Breast epithelium (tissue), 4 donors: ENCODE data around the gene IL13RA1. TPM values are rescaled to one million over a fixed set of nuclear protein-coding genes. Genes with fewer than 3 reads are reported as not detected.

Experiments
- DNase-seq, 2 donors: peaks; one replicate each; pipeline ENCODE4 v3.0.0-alpha.2; 2019; ENCODE audit warnings: low spot score in 2 of 2
- H3K27ac ChIP-seq, 2 donors: fragments of 200-600 bp; sonication (generic) in 1 of 2; one replicate each; pipeline ENCODE4 v1.5.1; 2016 to 2019; ENCODE audit warnings: mild to moderate bottlenecking in 1 of 2
- H3K27me3 ChIP-seq, 2 donors: fragments of 200-600 bp; sonication (generic) in 1 of 2; one replicate each; pipeline versions ENCODE4 v1.5.1 to v1.6.0; 2017 to 2019; ENCODE audit warnings: control low read depth in 1 of 2, mild to moderate bottlenecking in 1 of 2
- H3K36me3 ChIP-seq: fragments of 200-600 bp; one replicate; pipeline ENCODE4 v1.5.1; 2019
- H3K4me1 ChIP-seq, 2 donors: fragments of 200-600 bp; sonication (generic); one replicate each; pipeline ENCODE4 v1.5.1; 2016 to 2019; ENCODE audit warnings: control low read depth in 1 of 2
- H3K4me3 ChIP-seq, 3 donors: fragments of 200-600 bp; sonication (generic); 1 replicate in 2 of 3; 2 replicates in 1 of 3; pipeline ENCODE4 v1.5.1; 2016 to 2019; ENCODE audit warnings: mild to moderate bottlenecking in 3 of 3, moderate library complexity in 2 of 3
- H3K9me3 ChIP-seq, 2 donors: fragments of 200-600 bp; sonication (generic) in 1 of 2; one replicate each; pipeline ENCODE4 v1.5.1; 2016 to 2019; ENCODE audit warnings: control low read depth in 1 of 2
- CTCF ChIP-seq, 3 donors: fragments of 450-650 bp; IDR thresholded peaks; one replicate each; pipeline ENCODE4 v1.5.1; 2016 to 2017; ENCODE audit warnings: antibody characterized with exemption in 3 of 3, mild to moderate bottlenecking in 3 of 3, moderate library complexity in 3 of 3
- POLR2A ChIP-seq: fragments of 450-650 bp; IDR thresholded peaks from one replicate; pipeline ENCODE4 v1.6.1; 2016; ENCODE audit warnings: antibody characterized with exemption, mild to moderate bottlenecking, moderate library complexity
- POLR2AphosphoS5 ChIP-seq, 3 donors: sonication (generic); formaldehyde crosslinking; IDR thresholded peaks; one replicate each; pipeline ENCODE4 v1.6.1; 2017; ENCODE audit warnings: antibody characterized with exemption in 3 of 3
- intact Hi-C: fragments of 100-400 bp; cut with DNase I; formaldehyde crosslinking; loops from one replicate; pipeline ENCODE4 v1.15.1; 2023; ENCODE audit warnings: low total_unique reads
- total RNA-seq, 3 donors: library from RNA; depleted of rRNA; stranded (reverse); fragments of >200 nt; gene quantifications; one replicate each; pipeline ENCODE4 v1.1.0, GENCODE V29; 2016

Gene IL13RA1
- total RNA-seq, 3 donors from 2014 or later, result 71.4 to 80.8 (median 77.4) TPM

DNA sequence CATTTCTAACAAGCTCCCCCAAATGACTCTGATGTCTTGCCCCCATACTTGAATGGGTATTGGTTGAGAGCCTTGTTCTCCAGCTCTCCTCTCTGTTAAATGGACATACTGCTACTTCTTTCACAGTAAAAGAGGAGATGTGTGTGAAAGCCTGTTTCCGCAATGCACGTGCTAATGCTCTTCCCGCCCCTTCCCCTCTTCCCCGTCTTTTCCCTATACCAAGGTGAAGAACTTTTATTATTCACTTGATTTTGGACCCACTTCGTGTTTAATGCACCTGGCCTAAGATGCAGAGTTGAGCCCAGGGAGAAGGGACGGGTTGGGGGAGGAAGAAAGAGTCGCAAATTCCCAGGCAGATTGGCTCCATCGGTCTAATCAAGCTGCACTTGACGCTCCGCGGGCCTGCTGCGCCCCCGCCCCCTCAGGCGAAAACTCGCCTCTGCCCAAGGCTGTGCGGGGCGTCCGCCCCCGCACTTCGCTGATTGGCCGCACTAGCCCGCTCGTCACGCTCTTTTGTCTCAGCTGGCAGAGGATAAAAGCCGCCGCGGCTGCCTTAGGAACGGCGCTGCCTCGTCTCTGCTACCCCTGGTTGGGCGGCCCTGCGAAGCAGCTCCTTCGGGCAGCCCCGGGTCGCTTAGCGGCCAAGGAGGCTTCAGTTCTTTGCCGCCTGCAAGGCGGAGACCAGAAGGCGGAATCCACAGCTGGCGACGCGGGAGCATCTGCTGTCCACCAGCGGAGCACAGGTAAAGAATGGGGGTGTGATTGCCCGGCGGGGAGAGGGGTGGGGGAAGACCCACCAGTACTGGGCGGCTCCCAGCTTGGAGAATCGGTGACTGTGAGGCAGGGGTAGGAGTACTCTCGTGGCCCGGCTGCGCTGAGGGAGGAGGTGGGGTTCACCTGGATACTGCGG is 96.1 kb downstream of the IL13RA1 start, which contains the start of gene ZCCHC12:
Gene ZCCHC12 (plus strand): TSS at position 562 of the 910 bp plus-strand sequence. CDS start 1,421 bp downstream, outside the sequence.
- peaks cover 0 to 61% of the 10 kb centered on the region in 2 donors for H3K27me3 ChIP-seq
- no peak for DNase-seq
- H3K9me3 ChIP-seq, result peaks cover 0 to 7% of the 10 kb centered on the region in 2 donors
- intact Hi-C loops, result no loop called here
- TF ChIP-seq POLR2AphosphoS5 (IDR thresholded peaks at IDR 0.05) (no peak), POLR2A (no peak), CTCF (IDR thresholded peaks at IDR 0.05) (no peak)
- no peak within 1 kb of the TSS for H3K27ac ChIP-seq
- no peaks in the 10 kb centered on the region for H3K4me1 ChIP-seq
- H3K36me3 ChIP-seq, result no peaks in the 10 kb centered on the region
- H3K4me3 ChIP-seq, result peak within 1 kb of the TSS; percentile 11 to 60 (median 37)

DNA sequence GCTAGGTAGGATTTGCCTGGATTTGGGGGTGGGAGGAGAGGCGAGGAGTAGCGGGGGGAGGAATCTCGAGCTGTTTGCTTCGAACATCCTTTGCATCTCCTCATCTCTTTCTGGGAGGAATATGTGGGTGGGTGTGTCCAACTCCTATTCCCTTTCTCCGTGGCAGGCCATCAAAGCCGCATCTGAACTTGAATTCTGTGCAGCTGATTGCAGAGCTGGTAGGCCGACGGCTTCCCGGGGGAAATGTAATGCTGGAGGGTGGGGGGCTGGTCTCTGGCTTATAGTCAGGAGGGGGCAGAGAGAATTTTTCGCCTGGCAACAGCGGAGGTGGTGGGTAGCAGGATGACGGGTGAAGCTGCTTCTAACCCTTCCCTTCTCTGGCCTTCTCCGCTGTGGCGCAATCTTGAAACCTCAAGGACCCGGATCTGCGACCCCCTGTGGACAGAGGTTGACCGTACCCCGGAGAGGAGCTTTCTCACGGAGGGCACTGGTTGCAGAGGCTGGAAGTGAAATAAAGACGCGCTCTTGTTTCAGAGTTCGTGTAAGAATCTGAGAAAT is 96.8 kb downstream of the IL13RA1 start:
- H3K36me3 ChIP-seq, result no peaks in the 10 kb centered on the region
- intact Hi-C loops, result no loop called here
- peak overlapping the region; percentile 11 to 60 (median 37) for H3K4me3 ChIP-seq
- no peaks in the 10 kb centered on the region for H3K4me1 ChIP-seq
- peaks cover 0 to 69% of the 10 kb centered on the region in 2 donors for H3K27me3 ChIP-seq
- no peak overlapping the region for H3K27ac ChIP-seq
- H3K9me3 ChIP-seq, result peaks cover 0 to 7% of the 10 kb centered on the region in 2 donors
- DNase-seq, result no peak
- TF ChIP-seq POLR2A (no peak), CTCF (IDR thresholded peaks at IDR 0.05) (no peak), POLR2AphosphoS5 (IDR thresholded peaks at IDR 0.05) (no peak)

- Histone ChIP-seq H3K27me3 (peaks cover 0 to 76% of the 10 kb centered on the region in 2 donors), H3K4me1 (no peaks in the 10 kb centered on the region), H3K4me3 (no peak overlapping the region), H3K36me3 (no peaks in the 10 kb centered on the region), H3K27ac (no peak overlapping the region), H3K9me3 (peaks cover 0 to 7% of the 10 kb centered on the region in 2 donors)
- TF ChIP-seq CTCF (IDR thresholded peaks at IDR 0.05) (no peak), POLR2A (no peak), POLR2AphosphoS5 (IDR thresholded peaks at IDR 0.05) (no peak)
- intact Hi-C loops, result no loop called here
- DNase-seq, result no peak
These were observed 97.8 kb downstream of the IL13RA1 start for GRCh38 chrX:118825227-118825626.

DNA sequence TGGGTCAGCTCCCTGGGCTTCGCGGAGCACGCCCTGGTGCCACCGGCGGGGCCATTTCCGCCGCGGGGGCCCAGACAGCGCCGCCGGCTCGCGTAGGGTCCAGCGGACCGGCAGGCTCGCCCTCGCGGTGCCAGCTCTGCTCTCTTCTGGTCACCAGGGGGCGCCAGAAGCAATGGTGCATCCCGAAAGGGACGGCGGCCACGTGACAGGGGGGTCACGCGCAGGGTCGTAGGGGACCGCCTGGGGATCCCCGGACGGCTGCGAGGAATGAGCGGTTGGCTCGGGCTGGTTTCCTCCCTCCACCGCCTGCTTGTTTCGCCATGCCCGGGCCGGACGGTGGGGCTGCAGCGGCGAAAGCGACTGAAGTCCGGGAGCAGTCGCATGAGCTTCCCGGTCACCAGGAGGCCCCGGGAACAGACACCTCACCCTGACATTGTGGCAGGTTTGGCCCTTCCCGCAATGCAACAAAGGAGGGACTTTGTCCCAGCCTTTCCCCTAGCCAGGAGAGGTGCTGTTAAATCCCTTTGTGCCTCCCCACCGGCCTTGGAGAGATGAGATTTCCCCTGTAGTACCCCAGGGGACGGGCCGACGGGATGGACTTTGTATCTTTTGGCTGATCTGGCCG is 112.0 kb downstream of the IL13RA1 start:
- TF ChIP-seq POLR2AphosphoS5 (IDR thresholded peaks at IDR 0.05) (no peak), CTCF (IDR thresholded peaks at IDR 0.05) (peak; percentile 24 to 56 (median 56)), POLR2A (no peak)
- peak; percentile 41 to 54 for DNase-seq
- no peaks in the 10 kb centered on the region for H3K9me3 ChIP-seq
- intact Hi-C loops, result no loop called here
- H3K27me3 ChIP-seq, result peaks cover 0 to 13% of the 10 kb centered on the region in 2 donors
- no peaks in the 10 kb centered on the region for H3K36me3 ChIP-seq
- H3K27ac ChIP-seq, result no peak overlapping the region
- H3K4me1 ChIP-seq, result no peaks in the 10 kb centered on the region
- peak overlapping the region; percentile 36 to 66 (median 48) for H3K4me3 ChIP-seq

Other genes starting within 250 kb of the IL13RA1 start
- 100 to 1,000 TPM in 1 of 3 donors, 10 to 100 TPM in 2; 25.3 to 138 (median 26.9) TPM for gene DOCK11, start 231.8 kb upstream of the IL13RA1 start, total RNA-seq
- gene ZCCHC12, start 96.2 kb downstream of the IL13RA1 start, total RNA-seq, result not detected
- gene LONRF3, start 247.0 kb downstream of the IL13RA1 start, total RNA-seq, result 10 to 100 TPM; 13.6 to 16.0 (median 15.1) TPM